BLaER1 treated with 17β-estradiol and CSF1 and Interleukin-3, amounts not matched to agents 10 nM and 100 nM (cell line): Measurements from ENCODE around the gene KCMF1.

Experiments
- H3K27ac ChIP-seq, 11 experiments: shearing (Covaris generic); formaldehyde crosslinking; 2 replicates each; pipeline ENCODE4 v1.8.1; 2022
- H3K27me3 ChIP-seq, 11 experiments: shearing (Covaris generic); formaldehyde crosslinking; 2 replicates each; pipeline ENCODE4 v1.8.1; 2022
- H3K36me3 ChIP-seq, 11 experiments: shearing (Covaris generic); formaldehyde crosslinking; 2 replicates each; pipeline ENCODE4 v1.8.1; 2022
- H3K4me1 ChIP-seq, 10 experiments: shearing (Covaris generic); formaldehyde crosslinking; 2 replicates each; pipeline ENCODE4 v1.8.1; 2022
- H3K4me2 ChIP-seq, 11 experiments: shearing (Covaris generic); formaldehyde crosslinking; 2 replicates each; pipeline ENCODE4 v1.8.1; 2022
- H3K4me3 ChIP-seq, 10 experiments: shearing (Covaris generic); formaldehyde crosslinking; 2 replicates each; pipeline ENCODE4 v1.8.1; 2022
- H3K9ac ChIP-seq, 11 experiments: shearing (Covaris generic); formaldehyde crosslinking; 2 replicates each; pipeline ENCODE4 v1.8.1; 2022
- H3K9me3 ChIP-seq, 11 experiments: shearing (Covaris generic); formaldehyde crosslinking; replicated peaks in 1 of 11; 2 replicates each; pipeline ENCODE4 v1.8.1; 2022
- H4K20me1 ChIP-seq, 11 experiments: shearing (Covaris generic); formaldehyde crosslinking; 2 replicates each; pipeline ENCODE4 v1.8.1; 2022
- Cebpa-rat ChIP-seq, 11 experiments: shearing (Covaris generic); IDR thresholded peaks; 2 replicates each; pipeline ENCODE4 v1.8.1; 2022

KCMF1 gene

GRCh38 chr2:85106489-85107180, 135.7 kb downstream of the KCMF1 start:
- Histone ChIP-seq H3K36me3 (no peaks in the 10 kb centered on the region), H3K4me1 (no peaks in the 10 kb centered on the region), H3K27me3 (no peaks in the 10 kb centered on the region), H3K9ac (no peak overlapping the region), H3K9me3 (peaks cover 0 to 8% (median 0%) of the 10 kb centered on the region in 11 experiments; a peak in 1 of 22 replicates), H3K4me2 (no peak overlapping the region), H3K4me3 (no peak overlapping the region), H4K20me1 (no peaks in the 10 kb centered on the region), H3K27ac (no peak overlapping the region)
- TF ChIP-seq Cebpa-rat (IDR thresholded peaks at IDR 0.05) = no peak
